HG03039 (cell line): ENCODE measurements around the gene ERMP1.
A peak's percentile ranks its signal among the peaks of the same experiment; 100 is the strongest.

Source experiments
- ATAC-seq: cut with Tn5 transposase; IDR thresholded peaks from one replicate; pipeline ENCODE4 v1.9.1; 2021; ENCODE audit warnings: mild to moderate bottlenecking, moderate library complexity; ENCODE audit not compliant: unreplicated experiment

Gene ERMP1

DNA sequence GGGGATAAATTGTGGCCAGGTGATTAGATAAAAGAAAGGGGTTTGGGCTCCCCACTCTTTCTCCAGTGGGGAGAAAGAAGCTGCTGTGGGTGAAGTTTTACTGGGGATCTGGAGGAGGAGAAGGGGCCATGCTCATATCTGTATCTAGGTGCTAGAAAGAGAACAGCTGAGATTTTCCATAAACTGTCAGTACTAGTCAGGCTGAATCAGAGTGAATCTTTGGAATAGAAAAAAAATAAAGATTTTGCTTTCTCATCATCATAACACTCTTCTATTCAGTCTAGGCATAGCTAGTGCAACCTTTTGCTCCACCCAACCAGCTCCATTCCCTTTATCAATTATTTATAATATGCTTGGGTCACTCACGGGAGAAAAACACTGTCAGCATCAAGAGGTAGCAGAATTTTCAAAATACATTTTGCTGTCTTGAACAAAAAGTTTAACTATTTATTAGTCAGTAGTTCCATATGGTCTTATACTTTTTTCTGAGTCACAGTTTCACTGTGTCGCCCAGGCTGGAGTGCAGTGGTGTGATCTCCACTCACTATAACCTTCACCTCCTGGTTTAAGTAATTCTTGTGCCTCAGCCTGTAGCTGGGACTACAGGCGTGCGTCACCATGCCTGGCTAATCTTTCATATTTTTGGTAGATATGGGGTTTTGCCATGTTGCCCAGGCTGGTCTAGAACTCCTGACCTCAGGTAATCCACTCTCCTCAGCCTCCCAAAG lies 21.3 kb upstream of the ERMP1 start:
- no peak for ATAC-seq

DNA sequence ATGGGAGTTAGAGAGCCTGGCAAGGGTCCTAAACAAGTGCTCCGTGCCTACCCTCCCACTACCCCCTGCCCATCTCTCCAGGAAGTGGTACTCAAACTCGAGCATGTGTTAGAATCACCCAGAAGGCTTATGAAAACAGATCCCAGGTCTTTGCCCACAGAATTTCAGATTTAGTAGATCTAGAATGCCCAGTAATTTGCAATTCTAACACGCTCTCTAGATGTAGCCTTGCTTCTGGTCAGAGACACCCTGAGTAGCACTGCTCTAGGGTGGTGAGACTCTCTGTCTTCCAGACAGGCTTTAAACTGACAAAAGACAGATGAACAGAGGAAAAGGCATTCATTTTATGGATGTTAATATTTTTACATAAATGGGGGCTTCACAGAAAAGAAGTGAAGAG lies 20.7 kb upstream of the ERMP1 start:
- ATAC-seq = no peak

DNA sequence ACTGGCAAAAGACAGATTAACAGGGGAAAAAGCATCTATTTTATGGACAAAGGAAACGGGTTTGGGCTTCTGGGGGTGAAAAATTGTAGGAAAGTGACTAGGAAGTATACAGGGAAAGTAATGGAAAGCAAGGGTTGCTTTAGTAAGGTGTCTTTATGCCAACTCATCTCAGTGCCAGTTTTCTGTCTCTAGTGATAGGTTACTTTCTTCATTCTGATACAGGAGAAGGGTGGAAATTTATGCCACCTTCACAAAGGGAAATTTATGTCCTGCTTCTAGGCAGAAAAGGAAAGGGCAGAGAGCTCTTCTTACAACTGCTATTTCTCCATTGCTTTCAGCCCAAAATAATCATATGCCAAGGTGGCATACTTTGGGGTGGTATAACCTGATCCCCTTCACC lies 20.1 kb upstream of the ERMP1 start:
- ATAC-seq = no peak

DNA sequence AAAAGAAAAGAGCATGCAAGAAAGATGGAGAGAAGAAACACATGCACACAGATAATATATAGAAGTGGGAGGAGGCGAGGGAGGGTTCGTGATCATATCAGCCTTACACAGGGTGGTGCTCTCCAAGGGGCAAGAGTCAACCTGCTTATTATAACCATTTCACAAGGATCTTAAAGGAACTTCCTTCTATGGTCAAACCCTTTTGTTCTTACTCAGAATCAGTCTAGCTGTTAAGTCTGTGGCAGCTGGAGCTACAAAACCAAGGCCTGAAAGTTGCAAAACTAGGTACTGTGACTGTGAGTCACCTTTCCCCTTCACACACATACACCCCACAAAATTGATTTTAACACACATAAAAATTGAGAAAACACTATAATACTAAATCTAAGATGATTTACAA lies 18.5 kb upstream of the ERMP1 start:
- ATAC-seq = peak; percentile 88

DNA sequence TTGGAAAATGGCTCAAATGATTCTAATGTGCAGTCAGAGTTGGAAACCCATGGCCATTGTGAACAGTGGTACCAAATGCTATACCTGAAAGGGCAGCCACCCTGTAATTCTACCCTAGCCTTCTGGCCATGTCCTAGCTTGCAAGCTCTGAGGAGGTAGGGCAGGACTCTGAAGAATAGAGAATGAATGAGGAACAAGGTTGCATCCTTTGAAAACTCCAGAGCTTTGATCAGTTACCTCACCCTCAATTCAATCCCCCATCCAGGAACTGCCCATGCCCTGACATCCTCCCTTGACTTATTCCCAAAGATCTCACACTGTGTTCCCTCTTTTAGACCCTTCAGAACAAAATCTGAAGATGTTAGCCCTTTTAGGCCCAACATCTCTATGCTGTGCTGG lies 17.8 kb upstream of the ERMP1 start:
- ATAC-seq = no peak

DNA sequence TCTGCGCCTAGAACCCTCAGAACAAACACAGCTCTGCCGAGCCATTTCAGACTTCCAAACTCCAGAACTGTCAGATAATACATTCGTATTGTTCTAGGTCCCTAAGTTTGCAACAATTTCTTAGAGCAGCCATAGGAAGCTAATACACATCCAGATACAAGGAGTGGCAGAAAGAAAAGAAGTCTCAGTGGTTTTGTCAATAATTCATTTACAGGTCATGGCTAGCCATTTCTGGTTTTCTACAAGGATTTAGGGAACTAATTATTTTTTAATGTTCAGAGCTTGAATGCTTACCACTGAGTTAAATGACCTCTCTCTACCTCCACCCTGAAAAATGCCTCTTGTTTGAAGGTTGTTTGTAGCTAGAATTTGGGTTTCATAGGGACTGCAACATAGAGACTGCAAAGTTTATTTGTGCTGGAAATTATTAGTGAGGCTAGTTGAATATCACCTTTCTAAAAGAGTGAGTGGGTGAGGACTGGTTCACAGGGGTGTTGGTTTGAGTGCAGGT lies 15.5 kb upstream of the ERMP1 start:
- ATAC-seq = no peak

DNA sequence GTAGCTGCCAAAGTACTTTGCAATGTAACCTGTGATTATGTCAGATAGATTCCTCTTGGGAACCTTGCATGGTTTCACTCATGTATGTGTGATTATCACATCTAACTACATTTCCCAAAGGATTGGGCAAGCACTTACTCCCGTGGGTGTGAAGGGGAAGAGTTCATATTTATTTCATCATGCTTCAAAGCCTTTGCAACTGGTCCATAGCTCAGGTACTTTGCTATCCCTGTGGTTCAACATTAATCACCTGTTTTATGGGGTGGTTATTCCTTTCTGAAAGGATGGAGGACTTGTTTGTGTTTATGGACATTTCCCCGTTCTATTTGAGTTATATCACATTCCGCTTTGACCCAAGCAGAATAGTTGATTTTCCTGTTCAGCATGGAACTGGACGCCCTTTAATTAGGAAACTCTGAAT lies 13.6 kb upstream of the ERMP1 start:
- ATAC-seq = no peak

DNA sequence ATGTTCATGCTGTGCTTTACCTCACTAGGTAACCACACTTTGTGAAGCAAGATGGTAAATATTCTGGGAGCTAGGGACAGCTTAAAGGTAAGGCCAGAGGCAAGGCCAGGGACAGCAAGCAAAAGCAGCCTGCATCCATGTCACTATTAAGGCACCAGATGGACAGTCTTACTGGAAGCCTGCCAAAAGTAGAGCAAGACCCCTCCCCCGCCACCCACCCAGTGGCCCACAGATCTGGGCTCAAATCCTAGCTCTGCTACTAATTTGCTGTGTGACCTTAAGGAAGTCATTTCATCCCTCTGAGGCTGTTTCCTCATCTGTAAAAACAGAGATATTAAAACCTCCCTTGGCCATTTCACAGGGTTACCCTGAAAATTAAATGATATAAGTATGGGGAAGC lies 13.2 kb upstream of the ERMP1 start:
- ATAC-seq = no peak

DNA sequence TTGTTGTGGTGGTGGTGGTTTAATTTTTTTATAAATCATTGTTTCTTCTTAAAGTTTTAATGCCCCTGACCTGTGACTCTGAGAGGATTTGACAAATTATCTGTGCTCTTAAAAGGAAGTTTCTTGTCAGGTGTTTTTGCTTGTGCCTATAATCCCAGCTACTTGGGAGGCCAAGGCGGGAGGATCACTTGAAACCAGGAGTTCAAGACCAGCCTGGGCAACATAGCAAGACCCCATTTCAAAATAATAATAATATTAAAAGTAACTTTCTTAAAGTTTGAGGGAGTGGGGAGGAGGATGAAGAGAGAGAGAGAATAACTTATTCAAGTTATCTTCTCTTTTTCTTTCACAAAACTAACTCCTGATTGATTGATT lies 12.2 kb upstream of the ERMP1 start:
- no peak for ATAC-seq

DNA sequence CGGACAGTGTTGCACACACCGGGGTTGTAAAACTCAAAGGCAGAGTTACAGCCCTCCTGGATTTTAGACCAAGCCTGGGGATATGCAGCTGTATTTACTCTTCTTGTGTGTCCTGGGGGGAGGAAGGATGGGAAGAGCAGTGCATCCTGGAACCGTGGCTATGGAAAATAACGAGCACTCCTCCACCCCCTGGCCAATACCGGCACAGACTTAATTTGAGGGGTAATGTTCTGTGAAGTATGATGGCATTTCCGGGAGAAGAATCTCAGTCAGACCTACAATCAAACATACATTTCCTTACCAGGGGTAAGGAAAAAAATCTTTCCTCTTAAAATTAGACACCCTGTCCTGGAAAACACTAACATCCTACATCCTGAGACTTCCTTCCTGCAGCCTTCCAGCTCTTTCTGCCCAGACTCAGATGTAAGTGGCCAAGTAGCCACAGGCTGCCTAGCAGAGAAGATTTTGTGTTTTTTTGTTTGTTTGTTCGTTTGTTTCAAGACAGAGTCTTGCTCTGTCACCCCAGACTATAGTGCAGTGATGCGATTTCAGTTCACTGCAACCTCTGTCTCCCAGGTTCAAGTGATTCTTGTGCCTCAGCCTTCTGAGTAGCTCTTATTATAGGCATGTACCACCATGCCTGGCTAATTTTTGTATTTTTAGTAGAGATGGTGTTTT lies 11.0 kb upstream of the ERMP1 start:
- ATAC-seq = no peak

DNA sequence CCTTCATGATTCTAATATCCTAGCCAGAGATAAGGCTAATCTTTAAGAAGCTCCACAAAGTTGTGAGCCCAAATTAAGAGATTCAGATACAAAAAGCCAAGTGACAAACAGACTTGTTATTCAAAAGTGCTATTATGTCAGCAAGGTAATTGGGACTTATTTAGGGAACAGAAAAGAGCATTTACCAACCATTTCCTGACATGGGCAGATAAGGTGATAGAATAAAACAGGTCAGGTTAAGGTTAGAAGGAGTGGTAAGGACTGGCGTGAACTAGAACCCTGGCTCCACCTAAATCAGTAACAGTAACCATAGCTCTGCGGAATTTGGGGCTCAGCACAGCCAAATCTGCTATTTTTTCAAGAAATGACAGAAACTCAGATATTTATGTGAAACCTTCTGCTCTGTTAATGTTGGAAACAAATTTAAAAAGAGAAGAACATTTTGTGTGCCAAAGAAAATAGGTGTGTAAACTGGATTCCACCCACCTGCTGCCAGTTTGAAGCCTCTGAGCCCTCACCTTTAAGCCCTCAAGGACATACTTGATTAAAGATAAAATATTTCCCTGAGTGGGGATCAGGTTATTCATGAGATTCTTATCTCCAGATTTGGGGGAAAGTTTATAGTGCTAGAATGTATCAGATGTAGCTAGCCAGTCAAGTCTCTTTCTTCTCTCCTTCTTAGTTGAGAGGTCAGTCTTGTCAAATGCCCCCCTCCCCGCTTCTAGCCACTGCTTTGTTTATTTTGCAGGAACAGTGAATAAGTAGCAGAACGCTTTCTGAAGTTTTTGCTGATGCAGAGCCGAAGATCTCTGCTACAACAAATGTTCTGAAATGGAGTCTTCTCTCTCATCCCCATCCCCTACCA lies 10.2 kb upstream of the ERMP1 start:
- ATAC-seq = no peak

DNA sequence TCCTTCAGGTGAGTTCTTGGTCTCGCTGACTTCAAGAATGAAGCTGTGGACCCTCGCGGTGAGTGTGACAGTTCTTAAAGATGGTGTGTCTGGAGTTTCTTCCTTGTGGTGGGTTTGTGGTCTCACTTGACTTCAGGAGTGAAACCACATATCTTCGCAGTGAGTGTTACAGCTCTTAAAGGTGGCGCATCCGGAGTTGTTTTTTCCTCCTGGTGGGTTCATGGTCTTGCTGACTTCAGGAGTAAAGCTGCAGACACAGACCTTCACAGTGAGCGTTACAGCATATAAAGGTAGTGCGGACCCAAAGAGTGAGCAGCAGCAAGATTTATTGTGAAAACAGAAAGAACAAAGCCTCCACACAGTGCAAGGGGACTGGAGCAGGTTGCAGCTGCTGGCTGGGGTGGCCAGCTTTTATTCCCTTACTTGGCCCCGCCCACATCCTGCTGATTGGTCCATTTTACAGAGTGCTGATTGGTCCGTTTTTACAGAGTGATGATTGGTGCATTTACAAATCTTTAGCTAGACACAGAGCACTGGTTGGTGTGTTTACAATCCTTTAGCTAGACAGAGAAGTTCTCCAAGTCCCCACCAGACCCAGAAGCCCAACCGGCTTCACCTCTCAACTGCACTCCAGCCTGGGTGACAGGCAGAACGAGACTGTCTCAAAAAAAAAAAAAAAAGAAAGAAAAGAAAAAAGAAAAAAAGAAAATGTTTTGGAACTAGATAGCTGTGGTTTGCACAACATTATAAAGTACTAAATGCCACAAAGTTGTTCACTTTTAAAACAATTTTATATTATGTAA lies 9.1 kb upstream of the ERMP1 start:
- ATAC-seq = no peak

DNA sequence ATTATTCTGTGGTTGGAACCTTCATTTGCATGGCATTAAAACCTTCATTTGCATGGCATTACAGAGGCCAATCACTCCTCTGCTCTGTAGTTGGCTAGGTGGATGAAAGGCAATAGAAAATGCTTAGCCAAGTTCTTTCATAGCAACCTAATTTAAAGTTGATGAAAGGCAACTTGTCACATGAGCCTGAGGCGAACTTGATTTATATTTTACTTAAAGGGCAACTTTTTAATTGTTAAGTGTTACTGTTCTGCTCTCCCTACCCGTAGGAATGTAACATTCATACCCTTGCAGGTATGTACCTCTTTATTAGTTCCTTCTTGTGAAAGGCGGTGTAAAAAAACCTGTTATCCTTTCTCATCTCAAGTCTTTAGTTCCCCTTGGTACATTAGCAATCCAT lies 7.9 kb upstream of the ERMP1 start:
- no peak for ATAC-seq

DNA sequence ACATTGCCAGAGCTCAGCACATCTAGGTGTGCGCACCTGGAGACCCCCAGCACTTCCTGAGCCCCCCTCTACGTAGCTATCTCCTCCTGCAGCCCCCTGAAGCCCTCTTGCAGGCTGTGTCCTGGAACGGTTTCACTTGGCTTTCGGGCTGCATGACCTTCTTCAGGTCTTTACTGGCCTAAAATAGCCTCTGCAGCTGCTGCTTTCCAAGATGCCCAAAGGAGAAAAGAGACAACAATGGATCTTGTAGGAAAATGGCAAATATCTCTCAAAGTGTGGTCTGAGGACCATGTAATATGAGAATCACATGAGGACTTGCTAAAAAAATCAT lies 6.6 kb upstream of the ERMP1 start:
- no peak for ATAC-seq

DNA sequence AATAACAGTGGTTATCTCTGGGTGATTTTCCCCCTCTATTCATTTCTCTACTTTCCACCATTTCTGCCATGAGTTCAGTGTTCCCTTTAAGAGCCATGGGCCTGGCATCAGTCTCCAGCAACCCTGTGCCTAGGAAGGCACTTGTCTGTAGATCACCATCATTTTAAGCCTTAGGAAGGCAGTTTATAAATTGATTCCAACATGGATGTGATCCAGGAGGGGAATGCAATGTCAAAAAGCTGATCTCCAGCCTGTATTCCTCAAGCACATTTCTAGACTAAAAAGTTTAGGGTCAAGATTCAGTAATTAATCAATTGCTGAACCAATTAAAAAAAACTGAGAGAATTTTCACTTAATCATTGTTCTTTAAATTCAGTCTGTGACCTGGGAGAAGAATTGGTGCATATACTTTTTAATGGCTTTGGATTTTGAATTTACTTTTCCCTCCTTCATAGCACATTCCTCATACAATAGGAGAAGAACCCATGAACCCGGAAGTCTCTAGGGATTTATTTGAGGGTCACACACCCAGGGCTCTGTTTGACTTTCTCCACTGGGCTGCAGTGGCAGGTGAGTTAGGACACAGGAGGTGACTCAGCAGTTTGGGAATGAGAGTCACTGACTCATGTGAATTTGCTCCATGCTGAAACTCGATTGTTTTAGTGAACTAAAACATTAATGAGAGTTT lies 6.1 kb upstream of the ERMP1 start:
- no peak for ATAC-seq

DNA sequence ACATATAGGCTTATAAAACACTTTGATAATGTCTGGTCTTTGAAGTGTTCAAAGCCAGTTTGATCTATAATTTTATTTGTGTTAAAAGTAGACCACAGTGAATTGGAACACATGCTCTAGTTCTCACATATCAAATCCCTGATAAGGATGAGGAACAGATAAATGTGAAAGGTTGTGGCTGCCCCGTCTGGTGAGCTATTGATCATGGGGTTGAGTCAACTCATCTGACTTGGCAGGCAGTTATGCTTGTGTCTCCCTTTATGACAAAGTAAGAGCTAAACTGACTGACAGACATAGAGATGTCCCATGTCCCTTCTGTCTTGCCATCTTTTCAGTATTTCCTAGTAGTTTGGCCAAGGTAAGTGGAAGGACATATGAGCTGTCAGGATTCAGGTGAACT lies 2.9 kb upstream of the ERMP1 start:
- no peak for ATAC-seq

DNA sequence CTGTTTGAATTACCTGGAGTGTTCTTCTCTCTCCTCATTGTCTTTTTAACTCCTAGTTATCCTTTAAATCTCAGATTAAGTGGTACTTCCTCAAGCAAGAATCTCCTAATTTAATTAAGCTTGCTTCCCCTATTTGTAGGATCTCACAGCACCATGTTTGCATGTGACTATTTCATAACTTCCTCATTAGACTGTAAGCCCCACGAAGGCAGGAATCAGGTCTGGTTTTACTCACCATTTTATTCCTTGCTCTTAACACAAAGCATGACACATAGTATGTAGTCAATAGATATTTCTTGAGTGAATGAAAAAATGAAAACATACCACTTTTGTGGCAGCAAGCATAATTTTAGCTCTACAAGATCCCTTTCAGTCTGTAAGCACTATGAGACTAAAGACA lies 1.3 kb upstream of the ERMP1 start:
- no peak for ATAC-seq

DNA sequence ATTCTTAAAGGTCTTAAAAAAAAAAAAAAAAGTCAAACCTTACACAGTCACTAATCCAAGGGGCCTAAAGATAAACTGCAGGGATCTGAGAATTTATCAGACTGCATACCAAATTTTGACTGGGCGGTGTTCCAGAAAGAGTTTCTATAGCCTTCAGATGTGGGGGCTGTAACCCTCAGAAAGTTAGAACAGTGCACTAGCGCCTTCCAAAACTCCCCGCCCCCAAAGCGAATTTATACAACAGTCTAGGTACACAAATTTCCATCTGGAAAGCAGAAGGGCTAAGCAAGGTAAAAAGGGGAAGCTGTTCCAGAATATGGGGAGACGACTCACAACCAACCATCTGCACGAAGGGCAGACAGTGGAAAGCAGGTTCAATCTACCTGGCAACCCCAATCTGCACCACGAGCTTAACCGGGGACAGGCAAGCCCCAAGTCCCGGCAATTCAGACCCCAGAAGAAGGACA lies 813 bp downstream of the ERMP1 start:
- ATAC-seq = no peak

DNA sequence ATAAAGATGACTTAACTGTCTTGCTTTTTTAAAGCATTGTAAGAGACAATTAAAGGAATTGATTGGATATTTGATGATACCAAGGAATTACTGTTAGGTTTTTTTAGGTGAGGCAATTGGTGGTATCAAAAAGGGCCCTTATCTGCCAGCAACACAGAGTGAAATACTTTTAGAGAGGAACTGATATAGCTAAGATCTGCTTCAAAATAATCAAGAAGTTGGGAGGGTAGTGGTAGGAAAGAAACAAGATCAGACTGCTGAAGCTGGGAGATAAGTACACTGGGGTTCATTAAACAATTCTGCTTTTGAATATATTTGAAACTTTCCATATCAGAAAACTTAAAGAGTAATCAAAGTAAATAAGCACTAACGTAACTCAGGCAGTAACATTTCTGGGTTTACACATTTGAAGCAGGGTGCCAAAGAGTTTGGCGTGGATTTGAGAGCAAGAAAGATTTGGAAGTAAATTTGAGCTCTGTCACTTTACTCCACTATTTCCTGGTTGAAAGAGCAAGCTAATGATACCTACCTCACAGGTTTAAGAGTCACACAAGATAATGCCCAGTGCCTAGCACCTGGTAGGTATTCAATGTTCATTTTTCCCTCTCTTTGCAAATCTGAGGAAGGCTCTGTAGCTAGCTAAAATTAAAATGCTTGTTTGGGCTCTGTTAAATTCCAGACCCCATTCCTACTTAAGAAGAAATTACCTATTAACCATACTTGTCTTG lies 6.9 kb downstream of the ERMP1 start:
- ATAC-seq = no peak

DNA sequence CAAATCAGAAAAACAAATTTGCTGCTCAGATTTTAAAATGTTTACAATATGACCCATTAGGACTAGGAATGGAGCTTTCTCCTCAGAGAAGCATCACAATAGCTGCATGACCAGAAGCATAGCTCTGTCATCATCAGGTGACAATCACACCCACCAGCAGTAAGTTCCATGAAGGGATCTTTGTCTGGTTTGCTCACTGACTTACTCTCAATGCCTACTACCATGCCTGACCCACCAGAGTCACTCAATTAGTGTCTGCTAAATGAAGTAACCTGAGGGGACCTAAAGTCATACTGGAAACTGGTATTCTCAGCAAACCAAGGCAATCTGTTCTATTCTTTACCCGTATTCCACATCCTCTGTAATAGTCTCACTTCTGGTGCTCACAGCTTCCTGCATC lies 7.7 kb downstream of the ERMP1 start:
- no peak for ATAC-seq
